GM19035 (cell line): ENCODE results near the gene R3HDM4.
A peak's percentile ranks its signal among the peaks of the same experiment; 100 is the strongest.
"Not testable (repeated sequence)": the region's sequence is repeated elsewhere in the genome, so short reads cannot be mapped to it uniquely, and the experiment has no call there.

Experiments
- ATAC-seq: cut with Tn5 transposase; IDR thresholded peaks from one replicate; pipeline ENCODE4 v1.9.1; 2021; ENCODE audit not compliant: unreplicated experiment

R3HDM4 gene

DNA sequence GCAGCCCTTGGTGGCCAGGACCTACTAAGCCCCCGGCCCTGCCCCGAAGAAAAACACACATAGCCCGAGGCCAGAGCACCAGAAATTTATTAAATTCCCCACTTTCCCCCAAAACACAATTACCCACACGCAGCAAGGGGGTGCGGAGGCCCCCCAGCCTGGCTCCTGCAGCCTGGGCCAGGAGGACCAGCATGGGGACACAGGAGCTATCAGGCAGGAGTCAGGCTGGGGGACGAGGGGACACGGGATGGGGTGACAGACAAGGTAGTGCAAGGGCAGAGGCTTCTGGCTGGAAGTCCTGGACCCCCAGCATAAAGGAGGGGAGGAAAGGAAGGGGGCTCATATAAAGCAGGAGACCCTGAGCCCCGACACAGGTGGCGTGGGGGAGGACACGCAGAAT, 16.6 kb downstream of the R3HDM4 start:
- no peak for ATAC-seq

DNA sequence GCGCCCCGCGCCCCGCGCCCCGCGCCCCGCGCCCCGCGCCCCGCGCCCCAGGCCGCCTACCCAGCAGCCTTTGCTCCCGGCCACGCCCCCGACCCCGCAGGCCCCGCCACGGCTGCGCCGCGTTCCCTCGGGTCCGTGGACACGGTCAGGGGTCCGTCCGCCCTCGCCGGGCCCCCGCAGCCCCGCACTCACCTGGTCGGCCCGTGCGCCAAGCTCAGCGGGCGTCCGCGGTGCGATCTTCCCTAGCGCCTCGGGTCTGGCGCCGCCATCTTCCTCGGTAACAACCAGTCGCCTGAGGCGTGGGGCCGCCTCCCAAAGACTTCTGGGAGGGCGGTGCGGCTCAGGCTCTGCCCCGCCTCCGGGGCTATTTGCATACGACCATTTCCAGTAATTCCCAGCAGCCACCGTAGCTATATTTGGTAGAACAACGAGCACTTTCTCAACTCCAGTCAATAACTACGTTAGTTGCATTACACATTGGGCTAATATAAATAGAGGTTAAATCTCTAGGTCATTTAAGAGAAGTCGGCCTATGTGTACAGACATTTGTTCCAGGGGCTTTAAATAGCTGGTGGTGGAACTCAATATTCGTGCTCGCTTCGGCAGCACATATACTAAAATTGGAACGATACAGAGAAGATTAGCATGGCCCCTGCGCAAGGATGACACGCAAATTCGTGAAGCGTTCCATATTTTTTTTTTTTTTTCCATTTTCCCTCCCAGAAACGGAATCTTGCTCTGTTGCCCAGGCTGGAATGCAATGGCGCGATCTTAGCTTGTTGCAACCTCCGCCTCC, 19.9 kb downstream of the R3HDM4 start, which contains the start of the genes MED16 and RNU6-9:
Gene MED16, minus strand, starts transcription at position 294 of the 796 bp plus-strand sequence. CDS start 2,056 bp downstream, outside the sequence.
Gene RNU6-9, plus strand, starts transcription at position 591 of the 796 bp plus-strand sequence.
- peak; percentile 86 for ATAC-seq

DNA sequence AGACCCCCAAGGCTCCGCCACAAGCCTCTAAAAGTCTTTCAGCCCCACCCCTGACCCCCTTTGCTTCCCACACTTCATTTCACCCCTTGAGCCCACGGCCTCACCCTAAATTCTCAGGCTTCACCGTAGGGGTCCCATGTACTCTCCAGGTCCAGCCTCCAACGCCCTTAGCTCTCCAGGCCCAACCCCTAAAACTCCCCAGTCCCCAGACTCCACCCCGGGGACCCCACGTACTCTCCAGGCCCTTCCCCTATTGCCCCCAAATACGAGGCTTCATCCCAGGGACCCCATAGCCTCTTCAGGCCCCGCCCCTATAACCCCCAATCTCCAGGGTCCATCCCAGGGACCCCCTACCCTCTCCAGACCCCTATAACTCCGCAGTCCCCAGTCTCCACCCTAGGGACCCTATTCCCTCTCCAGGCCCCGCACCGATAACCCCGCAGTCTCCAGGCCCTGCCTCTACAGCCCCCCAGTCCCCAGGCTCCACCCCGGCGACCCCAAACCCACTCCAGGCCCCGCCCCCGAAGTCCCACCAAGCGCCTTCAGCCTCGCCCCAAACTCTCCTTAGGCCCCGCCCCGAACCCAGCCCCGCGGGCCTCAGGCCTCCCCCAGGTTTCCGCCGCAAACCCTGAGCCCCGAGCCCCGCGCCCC, 20.7 kb downstream of the R3HDM4 start:
- ATAC-seq, result no peak

DNA sequence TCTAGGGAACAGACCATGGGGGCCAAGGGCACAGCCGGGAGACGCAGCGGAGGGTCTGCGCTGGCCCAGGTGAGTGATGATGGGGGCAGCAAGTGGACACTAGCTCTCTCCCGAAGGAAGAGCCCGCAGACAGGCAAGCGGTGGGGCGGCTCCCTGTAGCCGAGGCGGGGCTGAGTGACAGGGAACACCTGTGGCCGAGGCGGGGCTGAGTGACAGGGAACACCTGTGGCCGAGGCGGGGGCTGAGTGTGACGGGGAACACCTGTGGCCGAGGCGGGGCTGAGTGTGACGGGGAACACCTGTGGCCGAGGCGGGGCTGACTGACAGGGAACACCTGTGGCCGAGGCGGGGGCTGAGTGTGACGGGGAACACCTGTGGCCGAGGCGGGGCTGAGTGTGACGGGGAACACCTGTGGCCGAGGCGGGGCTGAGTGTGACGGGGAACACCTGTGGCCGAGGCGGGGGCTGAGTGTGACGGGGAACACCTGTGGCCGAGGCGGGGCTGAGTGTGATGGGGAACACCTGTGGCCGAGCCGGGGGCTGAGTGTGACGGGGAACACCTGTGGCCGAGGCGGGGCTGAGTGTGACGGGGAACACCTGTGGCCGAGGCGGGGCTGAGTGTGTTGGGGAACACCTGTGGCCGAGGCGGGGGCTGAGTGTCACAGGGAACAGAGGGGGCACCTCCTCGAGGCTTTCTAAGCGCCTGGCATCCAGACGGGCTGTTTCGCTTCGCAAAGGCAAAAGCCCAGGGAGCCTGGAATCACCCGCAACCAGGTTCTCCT, 21.4 kb downstream of the R3HDM4 start:
- ATAC-seq, result not testable (repeated sequence)

DNA sequence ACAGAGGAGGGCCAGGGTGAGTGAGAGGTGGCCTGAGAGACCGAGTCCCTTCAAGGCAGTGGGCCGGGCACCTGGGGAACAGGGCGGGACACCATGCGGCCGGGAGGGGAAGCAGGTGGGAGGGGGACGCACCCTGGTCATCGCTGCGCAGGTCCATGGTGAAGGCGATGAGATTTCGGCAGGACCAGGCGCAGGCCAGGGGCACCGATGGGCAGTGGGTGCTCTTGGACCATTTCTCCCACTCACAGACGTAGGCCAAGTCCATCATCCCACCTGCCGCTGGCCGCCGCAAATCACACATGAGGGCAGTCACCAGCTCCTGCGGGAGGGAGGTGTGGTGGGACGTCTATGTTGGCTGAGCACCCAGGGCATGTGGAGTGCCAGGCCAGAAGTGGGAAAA, 22.2 kb downstream of the R3HDM4 start:
- no peak for ATAC-seq

DNA sequence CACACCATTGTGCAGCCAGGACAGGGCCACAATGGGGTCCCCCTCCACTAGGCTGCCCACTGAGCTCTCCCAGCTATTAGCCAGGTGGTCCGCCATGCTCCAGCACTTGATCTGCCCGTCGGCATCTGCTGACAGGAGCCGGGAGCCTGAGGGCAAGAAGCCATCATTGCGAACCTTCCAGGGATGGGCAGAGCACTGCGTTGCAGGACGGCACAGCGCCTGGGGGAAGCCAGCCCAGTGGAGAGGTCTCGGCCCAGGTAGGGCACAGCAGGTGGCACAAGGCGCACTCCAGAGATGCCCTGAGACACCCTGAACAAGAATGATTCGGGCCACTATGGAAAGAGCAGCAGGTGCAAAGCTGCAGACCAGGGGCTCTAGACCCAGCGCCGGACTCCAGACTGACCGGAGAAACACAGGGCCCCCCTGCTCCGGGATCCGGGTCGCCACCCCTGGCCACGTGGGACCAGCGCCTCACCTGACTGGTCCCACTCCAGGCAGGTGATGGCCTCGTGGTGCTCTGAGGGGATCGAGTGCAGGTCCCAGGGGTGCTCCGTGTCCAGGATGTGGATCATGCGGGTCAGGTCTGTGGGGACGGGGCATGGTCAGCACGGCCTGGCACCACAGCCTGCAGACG, 23.2 kb downstream of the R3HDM4 start:
- no peak for ATAC-seq

DNA sequence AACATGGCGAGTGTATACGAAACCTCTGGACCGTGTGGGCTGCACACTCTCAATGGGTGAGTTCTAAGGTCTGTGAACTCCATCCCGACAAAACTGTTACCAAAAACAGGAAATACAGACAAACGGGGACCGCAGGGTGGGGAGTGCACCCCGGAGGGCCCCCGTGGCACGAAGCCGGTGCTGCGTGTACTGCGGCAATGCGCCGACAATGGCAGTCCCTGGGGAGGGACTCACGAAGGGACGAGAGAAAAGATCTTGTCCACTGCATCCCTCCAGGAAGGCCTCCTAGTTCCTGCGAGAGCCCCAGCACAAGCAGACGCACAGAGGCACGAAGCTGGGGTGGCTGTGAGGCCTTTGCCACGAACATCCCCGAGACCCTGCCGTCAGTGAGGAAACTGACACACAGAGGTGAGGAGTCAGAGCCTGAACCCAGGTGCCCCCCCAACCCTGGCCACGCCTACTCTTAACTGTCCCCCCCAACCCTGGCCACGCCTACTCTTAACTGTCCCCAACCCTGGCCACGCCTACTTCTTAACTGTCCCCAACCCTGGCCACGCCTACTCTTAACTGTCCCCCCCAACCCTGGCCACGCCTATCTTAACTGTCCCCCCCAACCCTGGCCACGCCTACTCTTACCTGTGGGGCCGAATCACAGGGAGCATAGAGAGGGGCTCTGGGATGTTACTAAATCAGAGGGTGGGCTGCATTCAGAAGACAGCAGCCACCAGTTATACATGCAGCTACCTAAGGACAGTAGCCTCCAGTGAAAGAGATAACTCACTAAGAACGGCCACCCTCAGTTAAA, 24.2 kb downstream of the R3HDM4 start:
- no peak for ATAC-seq

DNA sequence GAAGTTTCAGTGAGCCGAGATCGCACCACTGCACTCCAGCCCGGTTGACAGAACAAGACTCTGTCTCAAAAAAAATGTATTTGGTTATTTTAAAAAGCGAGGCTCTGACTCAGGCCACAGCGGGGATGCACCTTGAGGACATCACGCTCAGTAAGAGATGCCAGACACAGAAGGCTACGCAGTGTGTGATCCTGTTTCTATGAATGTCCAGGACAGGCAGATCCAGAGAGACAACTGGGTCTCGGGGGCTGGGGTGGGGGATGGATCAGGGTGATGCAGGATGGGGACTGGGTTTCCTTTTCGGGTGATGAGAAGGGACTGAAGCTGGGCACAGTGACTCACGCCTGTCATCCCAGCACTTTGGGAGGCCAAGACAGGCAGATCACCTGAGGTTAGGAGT, 25.4 kb downstream of the R3HDM4 start:
- no peak for ATAC-seq

DNA sequence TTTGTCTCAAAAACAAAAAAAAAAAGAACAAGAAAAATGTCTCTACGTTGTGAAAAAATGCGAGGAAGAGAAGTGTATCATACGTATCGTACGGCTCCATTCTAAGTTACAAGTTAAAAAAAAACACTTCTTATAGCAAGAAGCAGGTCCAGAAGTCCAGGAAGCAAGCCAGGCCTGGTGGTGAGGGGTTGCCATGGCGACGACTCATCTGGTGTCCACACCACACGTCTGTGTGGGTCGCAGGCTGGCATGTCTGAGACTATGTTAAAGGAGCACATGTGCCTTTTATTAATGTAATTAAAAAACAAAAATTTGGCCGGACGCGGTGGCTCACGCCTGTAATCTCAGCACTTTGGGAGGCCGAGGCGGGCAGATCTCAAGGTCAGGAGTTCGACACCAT, 25.9 kb downstream of the R3HDM4 start:
- ATAC-seq, result no peak

DNA sequence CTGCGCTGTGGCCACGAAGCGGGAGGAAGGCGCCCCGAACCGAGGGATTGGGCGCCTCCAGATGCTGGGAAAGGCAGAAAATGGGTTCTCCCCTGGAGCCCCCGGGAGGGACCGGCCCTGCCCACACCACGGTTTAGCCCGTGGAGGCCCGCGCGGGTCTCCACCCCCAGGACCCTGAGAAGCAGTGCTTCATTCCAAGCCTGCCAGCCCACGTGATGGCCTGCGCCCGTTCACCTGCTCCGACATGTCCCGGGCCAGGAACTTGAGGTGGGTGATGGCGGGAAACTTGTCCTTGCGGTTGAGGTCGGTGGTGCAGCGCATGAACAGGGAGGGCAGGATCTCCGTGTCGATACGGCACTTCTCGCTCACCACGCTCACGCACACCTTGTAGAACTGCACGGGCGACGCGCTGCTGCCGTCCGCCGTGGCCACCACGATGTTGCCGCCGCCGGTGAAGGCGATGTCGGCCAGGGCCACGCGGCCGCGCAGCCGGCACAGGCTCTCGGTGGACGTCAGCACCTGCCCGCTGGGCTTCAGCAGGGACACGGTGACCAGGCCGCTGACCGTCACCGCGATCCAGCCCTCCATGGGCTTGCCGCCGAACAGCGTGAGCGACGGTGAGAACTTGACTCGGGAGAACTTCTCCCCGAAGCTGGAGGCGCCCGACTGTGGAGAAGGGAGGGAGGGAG, 27.3 kb downstream of the R3HDM4 start:
- ATAC-seq, result no peak

DNA sequence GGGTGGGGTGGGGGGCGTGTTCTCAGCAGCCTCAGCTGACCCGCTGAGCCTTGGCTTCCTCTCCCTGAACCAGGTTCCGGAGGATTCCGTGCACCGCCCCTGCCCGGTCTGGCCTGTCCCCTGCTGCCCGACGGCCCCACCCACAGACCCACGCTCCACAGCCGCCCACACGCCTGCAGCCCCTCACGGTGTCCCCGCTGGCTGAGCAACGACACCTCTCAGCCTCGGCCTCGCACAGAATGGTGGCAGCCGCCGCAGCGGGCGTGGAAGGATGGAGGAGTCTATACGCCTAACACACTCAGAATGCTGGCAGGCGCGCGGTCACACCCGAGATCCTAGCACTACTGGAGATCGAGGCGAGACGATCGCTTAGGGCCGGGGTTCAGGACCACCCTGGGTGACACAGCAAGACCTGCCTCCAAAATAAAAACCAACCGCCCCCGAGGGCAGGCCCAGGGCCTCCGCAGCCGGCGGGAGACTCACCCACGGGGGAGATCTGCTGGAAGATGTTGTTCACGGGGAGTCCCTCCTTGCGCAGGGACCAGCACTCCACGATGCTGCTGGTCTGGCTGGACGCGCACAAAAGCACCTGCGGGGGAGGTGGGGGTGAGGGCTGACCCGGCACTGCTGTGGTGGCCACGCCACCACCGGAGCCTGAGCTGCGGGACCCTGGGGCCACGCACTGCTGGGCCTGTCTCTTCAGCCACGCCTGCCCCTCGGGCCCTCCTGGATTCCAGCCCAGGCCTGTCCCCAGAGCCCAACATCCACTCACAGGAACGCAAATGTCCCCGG, 28.4 kb downstream of the R3HDM4 start:
- ATAC-seq, result no peak

DNA sequence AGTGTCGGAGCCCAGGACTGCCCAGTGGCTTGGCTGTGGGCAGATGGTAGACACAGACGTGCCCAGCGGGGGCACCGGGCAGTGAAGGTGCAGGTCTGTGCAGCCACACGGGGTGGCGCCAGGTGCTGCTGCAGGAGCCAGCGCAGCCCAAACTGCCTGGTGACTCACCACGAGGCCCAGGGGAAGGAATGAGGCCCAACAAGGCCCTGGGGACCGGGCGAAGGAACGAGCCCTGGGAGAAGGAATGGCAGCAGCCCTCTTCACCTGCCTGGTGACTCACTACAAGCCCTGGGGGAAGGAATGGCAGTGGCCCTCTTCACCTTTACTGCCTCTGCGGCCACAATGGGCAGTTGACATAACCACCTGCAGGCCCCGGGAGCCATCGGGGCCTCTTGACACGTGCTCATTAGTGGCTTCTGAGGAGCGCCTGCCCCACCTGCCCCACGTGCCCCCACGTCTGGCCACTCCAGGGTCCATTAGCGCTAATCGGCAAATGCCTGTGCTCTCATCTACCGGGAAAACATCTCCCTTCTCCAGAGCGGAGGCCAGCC, 29.3 kb downstream of the R3HDM4 start:
- no peak for ATAC-seq

DNA sequence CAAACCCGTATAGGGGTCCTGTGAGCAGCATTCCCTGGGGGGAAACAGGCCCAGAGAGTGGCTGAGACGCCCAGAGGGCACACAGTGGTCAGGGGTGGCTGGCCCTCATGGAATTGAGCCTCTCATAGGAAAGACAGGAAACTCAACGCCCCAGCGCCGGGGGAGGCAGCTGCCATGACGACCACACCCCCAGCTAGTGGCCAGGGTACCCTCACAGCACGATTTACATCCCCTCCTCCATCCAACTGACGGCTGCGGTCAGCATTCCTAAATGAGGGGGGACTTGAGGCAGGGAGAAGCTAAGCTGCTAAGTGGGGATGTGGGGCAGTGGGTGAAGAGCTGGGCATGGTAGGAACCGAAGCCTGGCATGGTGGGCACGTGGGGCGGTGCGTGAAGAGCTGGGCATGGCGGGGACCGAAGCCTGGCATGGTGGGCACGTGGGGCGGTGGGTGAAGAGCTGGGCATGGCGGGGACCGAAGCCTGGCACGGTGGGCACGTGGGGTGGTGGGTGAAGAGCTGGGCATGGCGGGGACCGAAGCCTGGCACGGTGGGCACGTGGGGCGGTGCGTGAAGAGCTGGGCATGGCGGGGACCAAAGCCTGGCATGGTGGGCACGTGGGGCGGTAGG, 30.0 kb downstream of the R3HDM4 start:
- no peak for ATAC-seq

DNA sequence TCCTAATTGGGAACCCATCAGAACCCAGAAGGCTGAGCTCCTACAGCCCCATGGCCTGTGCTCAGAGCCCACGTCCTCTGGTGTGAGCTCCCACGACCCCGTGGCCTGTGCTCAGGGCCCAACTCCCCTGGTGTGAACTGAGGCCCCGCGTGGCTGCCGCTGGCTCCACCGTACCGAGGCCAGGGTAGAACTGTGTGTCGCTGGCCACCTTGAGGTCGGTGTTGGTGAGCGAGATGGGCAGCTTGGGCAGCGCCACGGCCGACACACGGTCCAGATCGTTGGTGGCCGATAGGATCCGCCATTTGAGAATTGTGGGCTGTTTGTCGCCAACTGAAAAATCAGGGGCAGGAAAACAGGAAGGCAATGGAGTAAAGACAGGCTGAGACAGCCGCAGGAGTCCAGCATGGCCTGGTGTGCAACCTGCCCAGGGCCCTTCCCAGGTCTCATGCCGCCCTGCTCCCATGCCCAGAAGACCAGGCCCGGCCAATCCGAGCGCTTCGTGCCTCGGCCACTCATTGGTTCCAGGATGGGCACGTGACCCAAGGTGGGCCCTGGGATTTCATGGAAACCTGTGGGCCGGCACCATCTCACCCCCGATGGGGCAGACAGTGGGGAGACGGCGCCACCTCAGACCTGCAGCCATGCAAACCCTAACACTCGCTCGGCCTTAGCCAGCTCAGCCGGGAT, 31.5 kb downstream of the R3HDM4 start:
- ATAC-seq, result no peak

DNA sequence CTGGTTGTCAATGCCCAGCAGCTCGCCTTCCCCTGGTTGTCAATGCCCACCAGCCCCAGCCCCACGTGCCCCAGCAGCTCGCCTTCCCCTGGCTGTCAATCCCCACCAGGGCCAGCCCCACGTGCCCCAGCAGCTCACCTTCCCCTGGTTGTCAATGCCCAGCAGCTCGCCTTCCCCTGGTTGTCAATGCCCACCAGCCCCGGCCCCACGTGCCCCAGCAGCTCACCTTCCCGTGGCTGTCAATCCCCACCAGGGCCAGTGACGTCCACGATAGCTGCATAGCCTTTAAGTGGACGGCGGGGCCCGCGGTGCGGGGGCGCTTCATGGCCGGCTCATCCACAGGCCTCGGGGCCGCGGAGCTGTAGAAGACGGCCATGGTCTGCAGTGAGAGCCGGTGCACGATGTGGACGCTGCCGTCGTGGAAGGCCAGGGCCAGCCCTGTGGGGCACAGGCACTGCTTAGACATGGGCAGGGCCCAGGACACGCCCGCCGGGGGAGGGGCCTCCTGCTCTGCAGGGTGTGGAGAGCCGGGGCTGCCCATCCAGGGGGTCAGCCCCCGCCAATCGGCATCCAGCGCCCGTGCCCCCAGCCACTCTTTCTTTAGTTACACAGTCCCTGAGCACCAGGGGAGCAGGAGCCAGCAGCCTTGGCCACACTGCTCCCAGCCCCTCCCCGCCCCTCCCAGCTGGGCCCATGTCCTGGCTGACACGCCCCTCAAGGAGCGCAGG, 33.1 kb downstream of the R3HDM4 start:
- no peak for ATAC-seq

DNA sequence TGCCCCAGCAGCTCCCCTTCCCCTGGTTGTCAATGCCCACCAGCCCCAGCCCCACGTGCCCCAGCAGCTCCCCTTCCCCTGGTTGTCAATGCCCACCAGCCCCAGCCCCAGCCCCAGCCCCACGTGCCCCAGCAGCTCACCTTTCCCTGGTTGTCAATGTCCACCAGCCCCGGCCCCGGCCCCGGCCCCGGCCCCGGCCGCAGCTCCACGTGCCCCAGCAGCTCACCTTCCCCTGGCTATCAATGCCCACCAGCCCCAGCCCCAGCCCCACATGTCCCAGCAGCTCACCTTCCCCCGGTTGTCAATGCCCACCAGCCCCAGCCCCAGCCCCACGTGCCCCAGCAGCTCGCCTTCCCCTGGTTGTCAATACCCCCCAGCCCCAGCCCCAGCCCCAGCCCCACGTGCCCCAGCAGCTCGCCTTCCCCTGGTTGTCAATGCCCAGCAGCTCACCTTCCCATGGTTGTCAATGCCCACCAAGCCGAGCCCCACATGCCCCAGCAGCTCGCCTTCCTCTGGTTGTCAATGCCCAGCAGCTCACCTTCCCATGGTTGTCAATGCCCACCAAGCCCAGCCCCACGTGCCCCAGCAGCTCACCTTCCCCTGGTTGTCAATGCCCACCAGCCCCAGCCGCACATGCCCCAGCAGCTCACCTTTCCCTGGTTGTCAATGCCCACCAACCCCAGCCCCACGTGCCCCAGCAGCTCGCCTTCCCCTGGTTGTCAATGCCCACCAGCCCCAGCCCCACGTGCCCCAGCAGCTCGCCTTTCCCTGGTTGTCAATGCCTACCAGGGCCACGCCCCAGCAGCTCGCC, 34.1 kb downstream of the R3HDM4 start:
- not testable (repeated sequence) for ATAC-seq
